ENCODE data around the gene RELB.

RELB gene

GRCh38 chr19:45059258-45059965 is 58.1 kb downstream of the RELB start:
- peak; percentile 48 to 70 for DNase-seq (ENCODE audit: low read depth in 2 of 2)

GRCh38 chr19:45061965-45062364 is 60.7 kb downstream of the RELB start:
- DNase-seq (ENCODE audit: low read depth in 2 of 2) = no peak

- no peak for DNase-seq (ENCODE audit: low read depth in 2 of 2)
These were observed 62.9 kb downstream of the RELB start for GRCh38 chr19:45063851-45064801.

GRCh38 chr19:45066921-45067661 is 65.8 kb downstream of the RELB start:
- no peak for DNase-seq (ENCODE audit: low read depth in 2 of 2)

GRCh38 chr19:45068041-45068440 is 66.8 kb downstream of the RELB start:
- DNase-seq (ENCODE audit: low read depth in 2 of 2) = no peak

- DNase-seq (ENCODE audit: low read depth in 2 of 2) = no peak
These were observed 67.8 kb downstream of the RELB start for GRCh38 chr19:45069056-45069455.

- DNase-seq (ENCODE audit: low read depth in 2 of 2) = no peak
These were observed 69.0 kb downstream of the RELB start for GRCh38 chr19:45070214-45070613.

GRCh38 chr19:45070861-45071544 is 69.7 kb downstream of the RELB start:
- no peak for DNase-seq (ENCODE audit: low read depth in 2 of 2)

- DNase-seq (ENCODE audit: low read depth in 2 of 2) = no peak
These were observed 70.3 kb downstream of the RELB start for GRCh38 chr19:45071545-45071938.

- no peak for DNase-seq (ENCODE audit: low read depth in 2 of 2)
These were observed 70.9 kb downstream of the RELB start for GRCh38 chr19:45071969-45072790.

GRCh38 chr19:45074744-45075300 is 73.6 kb downstream of the RELB start:
- no peak for DNase-seq (ENCODE audit: low read depth in 2 of 2)

- no peak for DNase-seq (ENCODE audit: low read depth in 2 of 2)
These were observed 74.2 kb downstream of the RELB start for GRCh38 chr19:45075301-45076028.

GRCh38 chr19:45076029-45076850 is 75.0 kb downstream of the RELB start, which contains the start of gene ZNF296:
Gene ZNF296, minus strand, starts transcription at chr19:45076478. Its CDS starts 105 bp downstream, at chr19:45076373.
- peak; percentile 57 to 67 for DNase-seq (ENCODE audit: low read depth in 2 of 2)

GRCh38 chr19:45076851-45077730 is 75.8 kb downstream of the RELB start:
- no peak for DNase-seq (ENCODE audit: low read depth in 2 of 2)

- no peak for DNase-seq (ENCODE audit: low read depth in 2 of 2)
These were observed 77.3 kb downstream of the RELB start for GRCh38 chr19:45078390-45079062.

- DNase-seq (ENCODE audit: low read depth in 2 of 2) = peak; percentile 44 to 60
These were observed 78.0 kb downstream of the RELB start, which contains the start of gene GEMIN7 for GRCh38 chr19:45079063-45079910. Gene GEMIN7, plus strand, starts transcription at chr19:45079260. Its CDS starts 10,855 bp downstream, at chr19:45090115.

All from stimulated activated CD8-positive, alpha-beta memory T cell treated with anti-CD3 and anti-CD28 coated beads, Interleukin-15, amount 100 ng/mL, for 4 hours (primary cell).